Transverse colon (tissue), 4 donors: ENCODE data around the gene PPP1CA.

Experiments used
- EP300 ChIP-seq: sonication (generic); formaldehyde crosslinking; IDR thresholded peaks from one replicate; pipeline ENCODE4 v1.6.1; 2017; ENCODE audit warnings: antibody characterized with exemption, low read depth
- POLR2AphosphoS5 ChIP-seq, 3 donors: sonication (generic); formaldehyde crosslinking; IDR thresholded peaks; one replicate each; pipeline ENCODE4 v1.6.1; 2016; ENCODE audit warnings: antibody characterized with exemption in 3 of 3
- TF ChIP-seq, protein P1 (sequence below), 5 experiments: fragments of 200-600 bp in 3 of 5; fragments of 450-650 bp in 2 of 5; sonication (generic) in 3 of 5; IDR thresholded peaks; 1 replicate in 2 of 5; 2 replicates in 3 of 5; pipeline ENCODE4 v1.5.1; 2016 to 2017; ENCODE audit warnings: antibody characterized with exemption in 5 of 5, inconsistent platforms in 3 of 5, mild to moderate bottlenecking in 2 of 5, moderate library complexity in 1 of 5

DNA sequence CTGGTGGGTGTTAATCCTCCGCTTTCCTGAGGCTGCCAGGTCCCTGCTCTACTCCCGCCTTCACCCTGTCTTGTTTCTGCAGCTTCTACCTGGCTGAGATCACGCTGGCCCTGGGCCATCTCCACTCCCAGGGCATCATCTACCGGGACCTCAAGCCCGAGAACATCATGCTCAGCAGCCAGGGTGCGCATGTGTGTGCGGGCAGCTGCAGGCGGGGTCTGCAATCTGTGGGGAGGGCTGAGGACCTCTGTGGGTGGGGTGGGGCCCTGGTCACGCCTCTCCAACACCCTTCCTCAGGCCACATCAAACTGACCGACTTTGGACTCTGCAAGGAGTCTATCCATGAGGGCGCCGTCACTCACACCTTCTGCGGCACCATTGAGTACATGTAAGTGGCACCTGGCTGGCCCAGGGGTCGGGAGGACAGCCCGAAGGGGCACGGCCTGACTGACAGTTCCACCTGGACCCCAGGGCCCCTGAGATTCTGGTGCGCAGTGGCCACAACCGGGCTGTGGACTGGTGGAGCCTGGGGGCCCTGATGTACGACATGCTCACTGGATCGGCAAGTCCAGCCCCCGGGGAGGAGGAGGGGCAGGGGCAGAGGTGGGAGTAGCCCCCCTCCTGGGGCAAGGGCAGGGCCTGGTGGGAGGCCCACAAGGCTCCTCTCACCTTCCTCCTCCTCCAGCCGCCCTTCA, 31.1 kb upstream of the PPP1CA start:
- TF ChIP-seq, protein P1, sequence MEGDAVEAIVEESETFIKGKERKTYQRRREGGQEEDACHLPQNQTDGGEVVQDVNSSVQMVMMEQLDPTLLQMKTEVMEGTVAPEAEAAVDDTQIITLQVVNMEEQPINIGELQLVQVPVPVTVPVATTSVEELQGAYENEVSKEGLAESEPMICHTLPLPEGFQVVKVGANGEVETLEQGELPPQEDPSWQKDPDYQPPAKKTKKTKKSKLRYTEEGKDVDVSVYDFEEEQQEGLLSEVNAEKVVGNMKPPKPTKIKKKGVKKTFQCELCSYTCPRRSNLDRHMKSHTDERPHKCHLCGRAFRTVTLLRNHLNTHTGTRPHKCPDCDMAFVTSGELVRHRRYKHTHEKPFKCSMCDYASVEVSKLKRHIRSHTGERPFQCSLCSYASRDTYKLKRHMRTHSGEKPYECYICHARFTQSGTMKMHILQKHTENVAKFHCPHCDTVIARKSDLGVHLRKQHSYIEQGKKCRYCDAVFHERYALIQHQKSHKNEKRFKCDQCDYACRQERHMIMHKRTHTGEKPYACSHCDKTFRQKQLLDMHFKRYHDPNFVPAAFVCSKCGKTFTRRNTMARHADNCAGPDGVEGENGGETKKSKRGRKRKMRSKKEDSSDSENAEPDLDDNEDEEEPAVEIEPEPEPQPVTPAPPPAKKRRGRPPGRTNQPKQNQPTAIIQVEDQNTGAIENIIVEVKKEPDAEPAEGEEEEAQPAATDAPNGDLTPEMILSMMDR (IDR thresholded peaks at IDR 0.05) = no peak
- TF ChIP-seq POLR2AphosphoS5 (IDR thresholded peaks at IDR 0.05) (no peak), EP300 (no peak)
